ENCODE measurements around the gene LPP.

Gene LPP

DNA sequence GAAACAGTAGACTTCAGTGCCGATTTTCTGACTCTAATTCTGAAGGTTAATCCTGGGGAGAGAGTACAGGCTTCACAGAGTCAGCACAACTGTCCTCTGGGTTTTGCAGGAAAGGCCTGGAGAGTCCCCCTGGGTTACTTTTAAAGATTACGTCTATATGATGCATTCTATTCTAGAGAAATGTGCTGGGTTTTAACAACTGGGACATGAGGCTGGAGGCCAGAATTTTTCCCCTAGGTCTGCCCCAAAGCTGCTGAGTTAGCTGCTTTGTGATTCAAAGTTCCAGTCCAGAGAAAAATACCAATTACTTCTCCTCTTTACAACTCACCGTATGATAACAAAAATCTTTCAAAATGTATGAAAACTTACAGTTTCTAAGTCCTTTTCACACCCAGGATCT lies 777.1 kb downstream of the LPP start:
- Histone ChIP-seq H3K4me3 (ENCODE audit: low read length) (no peak overlapping the region), H4K20me1 (ENCODE audit: control insufficient read depth, insufficient read depth, low read depth, low read length) (no peaks in the 10 kb centered on the region), H3K9me3 (ENCODE audit: control insufficient read depth, insufficient read depth, low read length) (no peaks in the 10 kb centered on the region), H3K27me3 (ENCODE audit: control insufficient read depth, low read length) (no peaks in the 10 kb centered on the region), H3K4me1 (ENCODE audit: control insufficient read depth, low read length) (peaks cover 15% of the 10 kb centered on the region), H3K4me2 (ENCODE audit: low read length) (peak overlapping the region; percentile 2; the same call in 1 of the 2 replicates), H3K79me2 (ENCODE audit: control insufficient read depth, low read length) (no peaks in the 10 kb centered on the region), H3K36me3 (ENCODE audit: control insufficient read depth, low read length) (no peaks in the 10 kb centered on the region), H3F3A (ENCODE audit: control insufficient read depth, insufficient read depth) (no peaks in the 10 kb centered on the region), H3K27ac (ENCODE audit: low read depth, low read length) (no peak overlapping the region), H3K9me2 (replicated peaks; ENCODE audit: control insufficient read depth, low read length) (no peaks in the 10 kb centered on the region)
- TF ChIP-seq, protein P1, sequence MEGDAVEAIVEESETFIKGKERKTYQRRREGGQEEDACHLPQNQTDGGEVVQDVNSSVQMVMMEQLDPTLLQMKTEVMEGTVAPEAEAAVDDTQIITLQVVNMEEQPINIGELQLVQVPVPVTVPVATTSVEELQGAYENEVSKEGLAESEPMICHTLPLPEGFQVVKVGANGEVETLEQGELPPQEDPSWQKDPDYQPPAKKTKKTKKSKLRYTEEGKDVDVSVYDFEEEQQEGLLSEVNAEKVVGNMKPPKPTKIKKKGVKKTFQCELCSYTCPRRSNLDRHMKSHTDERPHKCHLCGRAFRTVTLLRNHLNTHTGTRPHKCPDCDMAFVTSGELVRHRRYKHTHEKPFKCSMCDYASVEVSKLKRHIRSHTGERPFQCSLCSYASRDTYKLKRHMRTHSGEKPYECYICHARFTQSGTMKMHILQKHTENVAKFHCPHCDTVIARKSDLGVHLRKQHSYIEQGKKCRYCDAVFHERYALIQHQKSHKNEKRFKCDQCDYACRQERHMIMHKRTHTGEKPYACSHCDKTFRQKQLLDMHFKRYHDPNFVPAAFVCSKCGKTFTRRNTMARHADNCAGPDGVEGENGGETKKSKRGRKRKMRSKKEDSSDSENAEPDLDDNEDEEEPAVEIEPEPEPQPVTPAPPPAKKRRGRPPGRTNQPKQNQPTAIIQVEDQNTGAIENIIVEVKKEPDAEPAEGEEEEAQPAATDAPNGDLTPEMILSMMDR (IDR thresholded peaks at IDR 0.05; ENCODE audit: low read depth, low read length, poor library complexity, severe bottlenecking): no peak
- no peak for TF ChIP-seq EZH2phosphoT487 (IDR thresholded peaks at IDR 0.05; ENCODE audit: borderline replicate concordance, low read length)

DNA sequence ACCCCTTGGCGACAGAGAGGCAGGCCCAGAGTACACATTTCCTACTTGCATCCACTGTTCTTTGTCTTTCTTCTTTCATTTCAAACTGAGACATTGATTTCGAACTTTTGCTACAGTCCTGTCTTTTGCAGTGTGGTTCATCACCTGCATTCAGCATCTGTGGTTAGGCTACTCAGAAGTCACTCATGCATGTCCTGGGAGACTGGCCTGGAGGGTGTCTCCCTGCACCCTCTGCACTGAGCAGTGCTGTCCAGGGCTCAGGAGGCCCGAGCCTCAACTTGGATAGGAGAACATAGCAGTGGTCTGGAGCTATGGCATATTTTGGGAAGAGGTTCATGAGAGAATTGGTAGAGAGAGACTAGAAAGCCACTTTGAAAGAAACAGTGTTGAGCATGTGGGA lies 777.6 kb downstream of the LPP start:
- Histone ChIP-seq H3K36me3 (ENCODE audit: control insufficient read depth, low read length) (no peaks in the 10 kb centered on the region), H3K4me2 (ENCODE audit: low read length) (peak overlapping the region; percentile 2; the same call in 1 of the 2 replicates)

DNA sequence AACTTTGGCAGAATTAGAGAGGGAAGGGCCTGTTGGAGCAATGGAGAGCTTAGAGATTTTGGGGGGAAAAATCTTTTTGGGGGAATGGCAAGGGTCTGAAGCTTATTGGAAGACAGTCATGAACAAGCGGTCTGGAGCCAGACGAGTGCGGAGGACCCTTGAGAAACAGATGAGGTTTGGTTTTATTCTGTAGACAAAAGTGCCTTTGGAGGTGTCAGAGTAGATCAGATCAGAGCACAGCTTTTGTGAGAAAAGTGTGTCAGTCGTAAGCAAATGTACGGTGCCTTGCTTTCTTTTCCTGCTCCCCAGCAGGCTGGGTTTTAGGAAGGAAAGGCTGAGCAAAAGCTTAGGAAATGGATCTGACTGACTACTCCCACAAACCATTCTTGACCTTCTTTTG lies 781.0 kb downstream of the LPP start:
- no peaks in the 10 kb centered on the region for H3F3A ChIP-seq (ENCODE audit: control insufficient read depth, insufficient read depth)
- H3K79me2 ChIP-seq (ENCODE audit: control insufficient read depth, low read length): no peaks in the 10 kb centered on the region
- no peaks in the 10 kb centered on the region for H3K9me2 ChIP-seq (replicated peaks; ENCODE audit: control insufficient read depth, low read length)
- no peaks in the 10 kb centered on the region for H3K27me3 ChIP-seq (ENCODE audit: control insufficient read depth, low read length)
- no peak overlapping the region for H3K4me2 ChIP-seq (ENCODE audit: low read length)
- no peak overlapping the region for H3K27ac ChIP-seq (ENCODE audit: low read depth, low read length)
- H3K36me3 ChIP-seq (ENCODE audit: control insufficient read depth, low read length): no peaks in the 10 kb centered on the region
- no peak overlapping the region for H3K4me3 ChIP-seq (ENCODE audit: low read length)
- peaks cover 15% of the 10 kb centered on the region for H3K4me1 ChIP-seq (ENCODE audit: control insufficient read depth, low read length)
- H3K9me3 ChIP-seq (ENCODE audit: control insufficient read depth, insufficient read depth, low read length): no peaks in the 10 kb centered on the region
- TF ChIP-seq, protein P1 (IDR thresholded peaks at IDR 0.05; ENCODE audit: low read depth, low read length, poor library complexity, severe bottlenecking): no peak
- no peak for TF ChIP-seq EZH2phosphoT487 (IDR thresholded peaks at IDR 0.05; ENCODE audit: borderline replicate concordance, low read length)
- H4K20me1 ChIP-seq (ENCODE audit: control insufficient read depth, insufficient read depth, low read depth, low read length): no peaks in the 10 kb centered on the region

More for the DNA sequence above, 777.6 kb downstream of the LPP start:
- Histone ChIP-seq H3K4me1 (ENCODE audit: control insufficient read depth, low read length) (peaks cover 15% of the 10 kb centered on the region), H3K4me3 (ENCODE audit: low read length) (no peak overlapping the region), H3K27ac (ENCODE audit: low read depth, low read length) (no peak overlapping the region), H4K20me1 (ENCODE audit: control insufficient read depth, insufficient read depth, low read depth, low read length) (no peaks in the 10 kb centered on the region), H3K27me3 (ENCODE audit: control insufficient read depth, low read length) (no peaks in the 10 kb centered on the region), H3K79me2 (ENCODE audit: control insufficient read depth, low read length) (no peaks in the 10 kb centered on the region), H3F3A (ENCODE audit: control insufficient read depth, insufficient read depth) (no peaks in the 10 kb centered on the region), H3K9me2 (replicated peaks; ENCODE audit: control insufficient read depth, low read length) (no peaks in the 10 kb centered on the region), H3K9me3 (ENCODE audit: control insufficient read depth, insufficient read depth, low read length) (no peaks in the 10 kb centered on the region)
- TF ChIP-seq EZH2phosphoT487 (IDR thresholded peaks at IDR 0.05; ENCODE audit: borderline replicate concordance, low read length): no peak
- TF ChIP-seq, protein P1 (IDR thresholded peaks at IDR 0.05; ENCODE audit: low read depth, low read length, poor library complexity, severe bottlenecking): no peak
